Mesothelial cell of epicardium (in vitro differentiated cells): Measurements from ENCODE around the gene SUPT6H. TPM values are rescaled to one million over a fixed set of nuclear protein-coding genes. Genes with fewer than 3 reads are reported as not detected.

Experiments
- DNase-seq, 2 experiments: peaks; one replicate each; pipeline ENCODE4 v3.0.0; 2021; ENCODE audit warnings: low spot score in 2 of 2; ENCODE audit not compliant: unreplicated experiment in 2 of 2
- H3K27ac Mint-ChIP-seq: 2 replicates; pipeline ENCODE4 v1.8.0; 2021; ENCODE audit warnings: mixed read lengths
- H3K27me3 Mint-ChIP-seq: 2 replicates; pipeline ENCODE4 v1.8.0; 2021; ENCODE audit warnings: low read depth, mixed read lengths
- H3K36me3 Mint-ChIP-seq: 2 replicates; pipeline ENCODE4 v1.8.0; 2021; ENCODE audit warnings: mixed read lengths
- H3K4me1 Mint-ChIP-seq: 2 replicates; pipeline ENCODE4 v1.8.0; 2021; ENCODE audit warnings: mixed read lengths
- H3K4me3 Mint-ChIP-seq: 2 replicates; pipeline ENCODE4 v1.8.0; 2021; ENCODE audit warnings: mild to moderate bottlenecking, moderate library complexity, mixed read lengths
- H3K9me3 Mint-ChIP-seq: 2 replicates; pipeline ENCODE4 v1.8.0; 2021; ENCODE audit warnings: mixed read lengths
- CTCF ChIP-seq: fragments of 200-600 bp; sonication (generic); IDR thresholded peaks from one replicate; pipeline ENCODE4 v1.5.0; 2021; ENCODE audit warnings: antibody characterized with exemption; ENCODE audit not compliant: unreplicated experiment
- total RNA-seq: library from RNA; stranded (reverse); gene quantifications from 3 replicates; pipeline ENCODE4 v1.2.1, GENCODE V29; 2021

The SUPT6H gene
- total RNA-seq, 1 donor from 2014 or later = 91.8 TPM

- no peaks in the 10 kb centered on the region for H3K9me3 Mint-ChIP-seq
These were observed 5.9 kb downstream of the SUPT6H start for GRCh38 chr17:28667870-28668269.

GRCh38 chr17:28669918-28670317 is 7.9 kb downstream of the SUPT6H start:
- no peak for DNase-seq
- TF ChIP-seq CTCF = no peak
- H3K4me1 Mint-ChIP-seq = peaks cover 2% of the 10 kb centered on the region
- H3K27me3 Mint-ChIP-seq = no peaks in the 10 kb centered on the region
- H3K27ac Mint-ChIP-seq = no peak overlapping the region
- H3K36me3 Mint-ChIP-seq = peaks cover 42% of the 10 kb centered on the region
- H3K9me3 Mint-ChIP-seq = no peaks in the 10 kb centered on the region
- no peak overlapping the region for H3K4me3 Mint-ChIP-seq

More at GRCh38 chr17:28667870-28668269, 5.9 kb downstream of the SUPT6H start:
- no peak for TF ChIP-seq CTCF
- peaks cover 18% of the 10 kb centered on the region for H3K4me1 Mint-ChIP-seq
- no peak overlapping the region for H3K27ac Mint-ChIP-seq
- no peaks in the 10 kb centered on the region for H3K27me3 Mint-ChIP-seq
- no peak overlapping the region for H3K4me3 Mint-ChIP-seq
- peaks cover 25% of the 10 kb centered on the region for H3K36me3 Mint-ChIP-seq
- no peak for DNase-seq

GRCh38 chr17:28675490-28675889 is 13.5 kb downstream of the SUPT6H start:
- no peak for DNase-seq
- Mint-ChIP-seq H3K27me3 (no peaks in the 10 kb centered on the region), H3K4me1 (no peaks in the 10 kb centered on the region), H3K27ac (no peak overlapping the region), H3K9me3 (no peaks in the 10 kb centered on the region), H3K4me3 (no peak overlapping the region), H3K36me3 (peaks cover 57% of the 10 kb centered on the region)
- no peak for TF ChIP-seq CTCF

- Mint-ChIP-seq H3K4me3 (no peak overlapping the region), H3K27me3 (no peaks in the 10 kb centered on the region), H3K27ac (no peak overlapping the region), H3K36me3 (peaks cover 54% of the 10 kb centered on the region), H3K9me3 (no peaks in the 10 kb centered on the region), H3K4me1 (no peaks in the 10 kb centered on the region)
- no peak for DNase-seq
- no peak for TF ChIP-seq CTCF
These were observed 14.0 kb downstream of the SUPT6H start for GRCh38 chr17:28675980-28676379.

GRCh38 chr17:28682655-28683054 is 20.6 kb downstream of the SUPT6H start:
- no peak for DNase-seq
- Mint-ChIP-seq H3K36me3 (peaks cover 46% of the 10 kb centered on the region), H3K27me3 (no peaks in the 10 kb centered on the region), H3K4me1 (no peaks in the 10 kb centered on the region), H3K9me3 (no peaks in the 10 kb centered on the region), H3K27ac (no peak overlapping the region), H3K4me3 (no peak overlapping the region)
- no peak for TF ChIP-seq CTCF

GRCh38 chr17:28684963-28685362 is 23.0 kb downstream of the SUPT6H start:
- Mint-ChIP-seq H3K4me3 (no peak overlapping the region), H3K27me3 (no peaks in the 10 kb centered on the region), H3K4me1 (no peaks in the 10 kb centered on the region), H3K36me3 (peaks cover 56% of the 10 kb centered on the region), H3K27ac (no peak overlapping the region), H3K9me3 (peaks cover 4% of the 10 kb centered on the region)
- DNase-seq = no peak
- TF ChIP-seq CTCF = no peak
